Measurements from ENCODE around the gene SMAD3.

The SMAD3 gene

GRCh38 chr15:67207555-67208207 is 142.3 kb downstream of the SMAD3 start:
- H3K4me3 ChIP-seq (ENCODE audit: low read depth, low read length): no peak overlapping the region
- no peak for TF ChIP-seq CTCF (IDR thresholded peaks at IDR 0.05; ENCODE audit: low read depth, low read length, missing control alignments)

GRCh38 chr15:67208396-67208795 is 143.0 kb downstream of the SMAD3 start:
- no peak overlapping the region for H3K4me3 ChIP-seq (ENCODE audit: low read depth, low read length)
- TF ChIP-seq CTCF (IDR thresholded peaks at IDR 0.05; ENCODE audit: low read depth, low read length, missing control alignments): no peak

More at GRCh38 chr15:67207555-67208207, 142.3 kb downstream of the SMAD3 start:
- DNase-seq (ENCODE audit: low read depth): no peak

GRCh38 chr15:67210555-67211168 is 145.3 kb downstream of the SMAD3 start:
- TF ChIP-seq CTCF (IDR thresholded peaks at IDR 0.05; ENCODE audit: low read depth, low read length, missing control alignments): no peak
- no peak overlapping the region for H3K4me3 ChIP-seq (ENCODE audit: low read depth, low read length)
- no peak for DNase-seq (ENCODE audit: low read depth)

More at GRCh38 chr15:67208396-67208795, 143.0 kb downstream of the SMAD3 start:
- no peak for DNase-seq (ENCODE audit: low read depth)

- no peak overlapping the region for H3K4me3 ChIP-seq (ENCODE audit: low read depth, low read length)
- no peak for TF ChIP-seq CTCF (IDR thresholded peaks at IDR 0.05; ENCODE audit: low read depth, low read length, missing control alignments)
- no peak for DNase-seq (ENCODE audit: low read depth)
These were observed 147.4 kb downstream of the SMAD3 start for GRCh38 chr15:67212684-67213367.

- H3K4me3 ChIP-seq (ENCODE audit: low read depth, low read length): no peak overlapping the region
- no peak for DNase-seq (ENCODE audit: low read depth)
- no peak for TF ChIP-seq CTCF (IDR thresholded peaks at IDR 0.05; ENCODE audit: low read depth, low read length, missing control alignments)
These were observed 149.7 kb downstream of the SMAD3 start for GRCh38 chr15:67215102-67215501.

- no peak for TF ChIP-seq CTCF (IDR thresholded peaks at IDR 0.05; ENCODE audit: low read depth, low read length, missing control alignments)
- H3K4me3 ChIP-seq (ENCODE audit: low read depth, low read length): no peak overlapping the region
- DNase-seq (ENCODE audit: low read depth): no peak
These were observed 151.5 kb downstream of the SMAD3 start for GRCh38 chr15:67216859-67217258.
